ENCODE measurements around the gene GRAP2. TPM values are rescaled to one million over a fixed set of nuclear protein-coding genes. Genes with fewer than 3 reads are reported as not detected.

The GRAP2 gene
- total and polyA plus RNA-seq, 9 of the 15 experiments (the other 6 are each of a cell fraction or from before 2014, with no cell fraction given) = 4.8 to 88.7 (median 60.4) TPM

DNA sequence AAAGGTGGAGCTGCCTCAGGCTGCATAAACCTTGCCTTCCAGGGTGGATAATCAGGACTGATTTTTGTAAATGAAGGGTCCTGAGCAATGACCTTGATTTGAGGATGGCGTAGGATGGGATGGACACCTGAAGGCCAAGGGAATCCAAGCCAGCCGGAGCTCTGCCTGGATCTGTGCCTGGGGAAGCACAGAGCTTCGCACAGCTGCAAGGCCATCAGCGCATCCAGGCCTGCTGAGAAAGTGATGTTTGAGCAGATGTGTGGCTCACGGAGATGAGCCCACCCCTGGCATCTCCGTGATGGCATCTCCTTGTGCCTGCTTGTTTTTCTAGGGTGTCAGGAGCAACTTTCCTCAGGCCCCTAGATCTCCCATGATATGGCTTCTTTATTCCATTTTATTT is 117.2 kb downstream of the GRAP2 start:
- 75% methylated on average over 6 of the region's 6 CpGs for WGBS (ENCODE audit: insufficient coverage, low coverage, missing lambda C conversion rate)
- POLR2A ChIA-PET = interaction anchor here (0.6 to 0.7 kb wide), 2 partner anchors 9 to 536 kb away, joined by 3 read pairs; no protein-coding TSS in a partner anchor
- intact Hi-C loops (cut with micrococcal nuclease) (no loop called here), in situ Hi-C loops (cut with MboI) (no loop called here)
- H3K27me3 ChIP-seq (ENCODE audit: control insufficient read depth in 2 of 2, insufficient read depth in 2 of 2, low read length in 2 of 2) = no peaks in the 10 kb centered on the region
- peaks cover 3 to 15% of the 10 kb centered on the region in 2 experiments; a peak in 4 of 5 replicates for H3K4me1 ChIP-seq (replicated peaks in 1 of 2; ENCODE audit: control insufficient read depth in 2 of 2, insufficient read depth in 2 of 2, low read length in 2 of 2)
- no peak overlapping the region for H2AFZ ChIP-seq (ENCODE audit: low read depth, low read length)
- no peaks in the 10 kb centered on the region; the same call in 2 of the 3 replicates for H3K36me3 ChIP-seq (ENCODE audit: control insufficient read depth, insufficient read depth, low read length)
- DNase-seq (ENCODE audit: extremely low read depth in 1 of 4, low spot score in 3 of 4) (no peak), ATAC-seq (no peak), FAIRE-seq (no peak)
- no peak overlapping the region for H3K27ac ChIP-seq (ENCODE audit: extremely low read depth, low read depth, low read length)
- no peaks in the 10 kb centered on the region for H3K79me2 ChIP-seq (ENCODE audit: control insufficient read depth, insufficient read depth, low read length)
- no peak overlapping the region for H3K4me2 ChIP-seq (ENCODE audit: insufficient read depth, low read length)
- H3K9ac ChIP-seq (ENCODE audit: insufficient read depth in 1 of 2, low read depth in 2 of 2, low read length in 2 of 2) = peak overlapping the region in 1 of 2 experiments; percentile 58; a peak in 2 of 4 replicates
- no peaks in the 10 kb centered on the region for H3K9me3 ChIP-seq (replicated peaks; ENCODE audit: control insufficient read depth, insufficient read depth, low read depth, low read length)
- BruUV-seq (replicated peaks) = no TSS peak
- no peak for TF ChIP-seq ZNF41 (CRISPR knock-in tag; conservative IDR thresholded peaks at IDR 0.05)
- TF ChIP-seq COPS2 (conservative IDR thresholded peaks at IDR 0.05) = no peak
- H4K20me1 ChIP-seq (replicated peaks; ENCODE audit: control insufficient read depth, insufficient read depth, low read length) = no peaks in the 10 kb centered on the region
- H3K4me3 ChIP-seq = no peak overlapping the region
- no peaks in the 10 kb centered on the region for H3K9me1 ChIP-seq (ENCODE audit: control insufficient read depth, insufficient read depth, low read length)
- CTCF ChIA-PET (ENCODE audit: low intra/inter-chr PET ratio) = no interaction called here

DNA sequence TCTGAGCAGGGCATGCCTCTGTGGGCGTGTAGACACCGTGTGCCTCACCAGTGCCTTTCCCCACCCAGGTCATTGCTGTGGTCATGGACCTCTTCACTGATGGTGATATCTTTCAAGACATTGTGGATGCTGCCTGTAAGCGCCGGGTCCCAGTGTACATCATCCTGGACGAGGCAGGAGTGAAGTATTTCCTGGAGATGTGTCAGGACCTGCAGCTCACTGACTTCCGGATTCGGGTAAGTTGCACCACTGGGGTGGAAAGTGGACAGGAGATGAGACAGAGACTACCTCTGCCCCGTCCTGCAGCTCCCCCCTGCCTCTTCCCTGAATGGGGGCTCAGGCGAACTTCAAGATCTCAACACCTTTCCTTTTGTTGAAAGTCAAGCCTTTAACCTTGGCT is 118.2 kb downstream of the GRAP2 start:
- Histone ChIP-seq H3K36me3 (ENCODE audit: control insufficient read depth, insufficient read depth, low read length) (no peaks in the 10 kb centered on the region; the same call in 2 of the 3 replicates), H2AFZ (ENCODE audit: low read depth, low read length) (no peak overlapping the region), H3K4me3 (no peak overlapping the region), H3K79me2 (ENCODE audit: control insufficient read depth, insufficient read depth, low read length) (no peaks in the 10 kb centered on the region), H3K4me1 (replicated peaks in 1 of 2; ENCODE audit: control insufficient read depth in 2 of 2, insufficient read depth in 2 of 2, low read length in 2 of 2) (peaks cover 3 to 15% of the 10 kb centered on the region in 2 experiments; a peak in 4 of 5 replicates), H3K27me3 (ENCODE audit: control insufficient read depth in 2 of 2, insufficient read depth in 2 of 2, low read length in 2 of 2) (no peaks in the 10 kb centered on the region), H4K20me1 (replicated peaks; ENCODE audit: control insufficient read depth, insufficient read depth, low read length) (no peaks in the 10 kb centered on the region), H3K9me3 (replicated peaks; ENCODE audit: control insufficient read depth, insufficient read depth, low read depth, low read length) (no peaks in the 10 kb centered on the region), H3K9me1 (ENCODE audit: control insufficient read depth, insufficient read depth, low read length) (no peaks in the 10 kb centered on the region), H3K4me2 (ENCODE audit: insufficient read depth, low read length) (no peak overlapping the region), H3K27ac (ENCODE audit: extremely low read depth, low read depth, low read length) (no peak overlapping the region), H3K9ac (ENCODE audit: insufficient read depth in 1 of 2, low read depth in 2 of 2, low read length in 2 of 2) (no peak overlapping the region)
- DNase-seq (ENCODE audit: extremely low read depth in 1 of 4, low spot score in 3 of 4) (no peak), ATAC-seq (no peak), FAIRE-seq (no peak)
- intact Hi-C loops (cut with micrococcal nuclease) = no loop called here
- ChIA-PET POLR2A (interaction anchor here (0.6 to 1.2 kb wide), 3 partner anchors 10 to 1286 kb away, joined by 3 to 4 read pairs (median 3); no protein-coding TSS in a partner anchor), CTCF (ENCODE audit: low intra/inter-chr PET ratio) (no interaction called here)
- 64% methylated on average over 9 of the region's 9 CpGs for WGBS (ENCODE audit: insufficient coverage, low coverage, missing lambda C conversion rate)
- in situ Hi-C loops (cut with MboI) = no loop called here
- BruUV-seq (replicated peaks) = no TSS peak
- TF ChIP-seq, protein P1, sequence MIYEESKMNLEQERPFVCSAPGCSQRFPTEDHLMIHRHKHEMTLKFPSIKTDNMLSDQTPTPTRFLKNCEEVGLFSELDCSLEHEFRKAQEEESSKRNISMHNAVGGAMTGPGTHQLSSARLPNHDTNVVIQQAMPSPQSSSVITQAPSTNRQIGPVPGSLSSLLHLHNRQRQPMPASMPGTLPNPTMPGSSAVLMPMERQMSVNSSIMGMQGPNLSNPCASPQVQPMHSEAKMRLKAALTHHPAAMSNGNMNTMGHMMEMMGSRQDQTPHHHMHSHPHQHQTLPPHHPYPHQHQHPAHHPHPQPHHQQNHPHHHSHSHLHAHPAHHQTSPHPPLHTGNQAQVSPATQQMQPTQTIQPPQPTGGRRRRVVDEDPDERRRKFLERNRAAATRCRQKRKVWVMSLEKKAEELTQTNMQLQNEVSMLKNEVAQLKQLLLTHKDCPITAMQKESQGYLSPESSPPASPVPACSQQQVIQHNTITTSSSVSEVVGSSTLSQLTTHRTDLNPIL (CRISPR knock-in tag; IDR thresholded peaks at IDR 0.05) = no peak
- TF ChIP-seq ZNF785 (CRISPR knock-in tag; IDR thresholded peaks at IDR 0.05) = no peak
- no peak for TF ChIP-seq CREBBP (IDR thresholded peaks at IDR 0.05; ENCODE audit: low read depth, low read length)
- no peak for TF ChIP-seq IFI16 (CRISPR knock-in tag; IDR thresholded peaks at IDR 0.05)
- TF ChIP-seq, protein P2, sequence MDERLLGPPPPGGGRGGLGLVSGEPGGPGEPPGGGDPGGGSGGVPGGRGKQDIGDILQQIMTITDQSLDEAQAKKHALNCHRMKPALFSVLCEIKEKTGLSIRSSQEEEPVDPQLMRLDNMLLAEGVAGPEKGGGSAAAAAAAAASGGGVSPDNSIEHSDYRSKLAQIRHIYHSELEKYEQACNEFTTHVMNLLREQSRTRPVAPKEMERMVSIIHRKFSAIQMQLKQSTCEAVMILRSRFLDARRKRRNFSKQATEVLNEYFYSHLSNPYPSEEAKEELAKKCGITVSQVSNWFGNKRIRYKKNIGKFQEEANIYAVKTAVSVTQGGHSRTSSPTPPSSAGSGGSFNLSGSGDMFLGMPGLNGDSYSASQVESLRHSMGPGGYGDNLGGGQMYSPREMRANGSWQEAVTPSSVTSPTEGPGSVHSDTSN (CRISPR knock-in tag; IDR thresholded peaks at IDR 0.05; ENCODE audit: low read depth) = no peak
- TF ChIP-seq, protein P2 (tag; conservative IDR thresholded peaks at IDR 0.05; ENCODE audit: low read depth) = no peak
- no peak for TF ChIP-seq SP1 (CRISPR knock-in tag; IDR thresholded peaks at IDR 0.05)
- no peak for TF ChIP-seq ZNF707 (CRISPR knock-in tag; conservative IDR thresholded peaks at IDR 0.05)
- TF ChIP-seq ETV5 (CRISPR knock-in tag; IDR thresholded peaks at IDR 0.05; ENCODE audit: low read depth) = no peak

All from K562 (cell line).